ENCODE data around the gene ZNF527. TPM values are rescaled to one million over a fixed set of nuclear protein-coding genes. Genes with fewer than 3 reads are reported as not detected.

ZNF527 gene
- total RNA-seq, result 2.8 and 4.9 TPM in 2 replicates

GRCh38 chr19:37370880-37371661 lies at the start of gene ZNF527:
Gene ZNF527, plus strand, starts transcription at chr19:37371099. Its CDS starts 3,100 bp downstream, at chr19:37374199.

Other genes with a start within 250 kb of the ZNF527 start
- 3.1 and 9.7 TPM in 2 replicates for gene ZNF585A, start 198.4 kb upstream of the ZNF527 start, total RNA-seq
- gene ZNF585B, start 160.6 kb upstream of the ZNF527 start, total RNA-seq, result 13.8 and 19.6 TPM in 2 replicates
- gene ZNF383, start 152.9 kb upstream of the ZNF527 start, total RNA-seq, result 5.6 and 6.8 TPM in 2 replicates
- 3.7 and 6.3 TPM in 2 replicates for gene ZNF569, start 96.3 kb downstream of the ZNF527 start, total RNA-seq
- gene ZNF570, start 98.3 kb downstream of the ZNF527 start, total RNA-seq, result 6.3 and 8.4 TPM in 2 replicates
- 0.44 and 1.0 TPM in 2 replicates for gene ZNF793, start 135.8 kb downstream of the ZNF527 start, total RNA-seq
- gene ZNF571, start 223.7 kb downstream of the ZNF527 start, total RNA-seq, result 1.1 and 1.5 TPM in 2 replicates
- 0.22 and 0.29 TPM in 2 replicates for gene ZNF540, start 223.8 kb downstream of the ZNF527 start, total RNA-seq